ENCODE data around the gene LIN54.
"Not testable (repeated sequence)": the region's sequence is repeated elsewhere in the genome, so short reads cannot be mapped to it uniquely, and the experiment has no call there.

- TF ChIP-seq, protein P1, sequence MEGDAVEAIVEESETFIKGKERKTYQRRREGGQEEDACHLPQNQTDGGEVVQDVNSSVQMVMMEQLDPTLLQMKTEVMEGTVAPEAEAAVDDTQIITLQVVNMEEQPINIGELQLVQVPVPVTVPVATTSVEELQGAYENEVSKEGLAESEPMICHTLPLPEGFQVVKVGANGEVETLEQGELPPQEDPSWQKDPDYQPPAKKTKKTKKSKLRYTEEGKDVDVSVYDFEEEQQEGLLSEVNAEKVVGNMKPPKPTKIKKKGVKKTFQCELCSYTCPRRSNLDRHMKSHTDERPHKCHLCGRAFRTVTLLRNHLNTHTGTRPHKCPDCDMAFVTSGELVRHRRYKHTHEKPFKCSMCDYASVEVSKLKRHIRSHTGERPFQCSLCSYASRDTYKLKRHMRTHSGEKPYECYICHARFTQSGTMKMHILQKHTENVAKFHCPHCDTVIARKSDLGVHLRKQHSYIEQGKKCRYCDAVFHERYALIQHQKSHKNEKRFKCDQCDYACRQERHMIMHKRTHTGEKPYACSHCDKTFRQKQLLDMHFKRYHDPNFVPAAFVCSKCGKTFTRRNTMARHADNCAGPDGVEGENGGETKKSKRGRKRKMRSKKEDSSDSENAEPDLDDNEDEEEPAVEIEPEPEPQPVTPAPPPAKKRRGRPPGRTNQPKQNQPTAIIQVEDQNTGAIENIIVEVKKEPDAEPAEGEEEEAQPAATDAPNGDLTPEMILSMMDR (IDR thresholded peaks at IDR 0.05; ENCODE audit: low read depth, low read length, missing input control): not testable (repeated sequence)
- not testable (repeated sequence) for TF ChIP-seq SP1 (IDR thresholded peaks at IDR 0.05); TAF1 (conservative IDR thresholded peaks at IDR 0.05); GABPA (IDR thresholded peaks at IDR 0.05 in 1 of 2, conservative IDR thresholded peaks at IDR 0.05 in 1 of 2); HNF4G (IDR thresholded peaks at IDR 0.05); FOXA1 (IDR thresholded peaks at IDR 0.05); RAD21 (IDR thresholded peaks at IDR 0.05); ATF3 (IDR thresholded peaks at IDR 0.05); JUND (IDR thresholded peaks at IDR 0.05); MAX (IDR thresholded peaks at IDR 0.05)
- TF ChIP-seq HNF4A (conservative IDR thresholded peaks at IDR 0.05): peak in 1 of 2 donors; percentile 42
- TF ChIP-seq, protein P2, sequence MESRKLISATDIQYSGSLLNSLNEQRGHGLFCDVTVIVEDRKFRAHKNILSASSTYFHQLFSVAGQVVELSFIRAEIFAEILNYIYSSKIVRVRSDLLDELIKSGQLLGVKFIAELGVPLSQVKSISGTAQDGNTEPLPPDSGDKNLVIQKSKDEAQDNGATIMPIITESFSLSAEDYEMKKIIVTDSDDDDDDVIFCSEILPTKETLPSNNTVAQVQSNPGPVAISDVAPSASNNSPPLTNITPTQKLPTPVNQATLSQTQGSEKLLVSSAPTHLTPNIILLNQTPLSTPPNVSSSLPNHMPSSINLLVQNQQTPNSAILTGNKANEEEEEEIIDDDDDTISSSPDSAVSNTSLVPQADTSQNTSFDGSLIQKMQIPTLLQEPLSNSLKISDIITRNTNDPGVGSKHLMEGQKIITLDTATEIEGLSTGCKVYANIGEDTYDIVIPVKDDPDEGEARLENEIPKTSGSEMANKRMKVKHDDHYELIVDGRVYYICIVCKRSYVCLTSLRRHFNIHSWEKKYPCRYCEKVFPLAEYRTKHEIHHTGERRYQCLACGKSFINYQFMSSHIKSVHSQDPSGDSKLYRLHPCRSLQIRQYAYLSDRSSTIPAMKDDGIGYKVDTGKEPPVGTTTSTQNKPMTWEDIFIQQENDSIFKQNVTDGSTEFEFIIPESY (IDR thresholded peaks at IDR 0.05): not testable (repeated sequence)
- TF ChIP-seq, protein P3, sequence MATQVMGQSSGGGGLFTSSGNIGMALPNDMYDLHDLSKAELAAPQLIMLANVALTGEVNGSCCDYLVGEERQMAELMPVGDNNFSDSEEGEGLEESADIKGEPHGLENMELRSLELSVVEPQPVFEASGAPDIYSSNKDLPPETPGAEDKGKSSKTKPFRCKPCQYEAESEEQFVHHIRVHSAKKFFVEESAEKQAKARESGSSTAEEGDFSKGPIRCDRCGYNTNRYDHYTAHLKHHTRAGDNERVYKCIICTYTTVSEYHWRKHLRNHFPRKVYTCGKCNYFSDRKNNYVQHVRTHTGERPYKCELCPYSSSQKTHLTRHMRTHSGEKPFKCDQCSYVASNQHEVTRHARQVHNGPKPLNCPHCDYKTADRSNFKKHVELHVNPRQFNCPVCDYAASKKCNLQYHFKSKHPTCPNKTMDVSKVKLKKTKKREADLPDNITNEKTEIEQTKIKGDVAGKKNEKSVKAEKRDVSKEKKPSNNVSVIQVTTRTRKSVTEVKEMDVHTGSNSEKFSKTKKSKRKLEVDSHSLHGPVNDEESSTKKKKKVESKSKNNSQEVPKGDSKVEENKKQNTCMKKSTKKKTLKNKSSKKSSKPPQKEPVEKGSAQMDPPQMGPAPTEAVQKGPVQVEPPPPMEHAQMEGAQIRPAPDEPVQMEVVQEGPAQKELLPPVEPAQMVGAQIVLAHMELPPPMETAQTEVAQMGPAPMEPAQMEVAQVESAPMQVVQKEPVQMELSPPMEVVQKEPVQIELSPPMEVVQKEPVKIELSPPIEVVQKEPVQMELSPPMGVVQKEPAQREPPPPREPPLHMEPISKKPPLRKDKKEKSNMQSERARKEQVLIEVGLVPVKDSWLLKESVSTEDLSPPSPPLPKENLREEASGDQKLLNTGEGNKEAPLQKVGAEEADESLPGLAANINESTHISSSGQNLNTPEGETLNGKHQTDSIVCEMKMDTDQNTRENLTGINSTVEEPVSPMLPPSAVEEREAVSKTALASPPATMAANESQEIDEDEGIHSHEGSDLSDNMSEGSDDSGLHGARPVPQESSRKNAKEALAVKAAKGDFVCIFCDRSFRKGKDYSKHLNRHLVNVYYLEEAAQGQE (IDR thresholded peaks at IDR 0.05): not testable (repeated sequence)
Measured at GRCh38 chr4:83003044-83003791, 7.4 kb downstream of the LIN54 start.
